IPS-11a (cell line): Measurements from ENCODE around the gene PLIN3.
"Not testable (repeated sequence)": the region's sequence is repeated elsewhere in the genome, so short reads cannot be mapped to it uniquely, and the experiment has no call there.

Experiments used
- H3K4me3 ChIP-seq: one replicate; pipeline ENCODE4 v1.5.1; 2013; ENCODE audit warnings: low read depth, low read length, control low read depth

PLIN3 gene

DNA sequence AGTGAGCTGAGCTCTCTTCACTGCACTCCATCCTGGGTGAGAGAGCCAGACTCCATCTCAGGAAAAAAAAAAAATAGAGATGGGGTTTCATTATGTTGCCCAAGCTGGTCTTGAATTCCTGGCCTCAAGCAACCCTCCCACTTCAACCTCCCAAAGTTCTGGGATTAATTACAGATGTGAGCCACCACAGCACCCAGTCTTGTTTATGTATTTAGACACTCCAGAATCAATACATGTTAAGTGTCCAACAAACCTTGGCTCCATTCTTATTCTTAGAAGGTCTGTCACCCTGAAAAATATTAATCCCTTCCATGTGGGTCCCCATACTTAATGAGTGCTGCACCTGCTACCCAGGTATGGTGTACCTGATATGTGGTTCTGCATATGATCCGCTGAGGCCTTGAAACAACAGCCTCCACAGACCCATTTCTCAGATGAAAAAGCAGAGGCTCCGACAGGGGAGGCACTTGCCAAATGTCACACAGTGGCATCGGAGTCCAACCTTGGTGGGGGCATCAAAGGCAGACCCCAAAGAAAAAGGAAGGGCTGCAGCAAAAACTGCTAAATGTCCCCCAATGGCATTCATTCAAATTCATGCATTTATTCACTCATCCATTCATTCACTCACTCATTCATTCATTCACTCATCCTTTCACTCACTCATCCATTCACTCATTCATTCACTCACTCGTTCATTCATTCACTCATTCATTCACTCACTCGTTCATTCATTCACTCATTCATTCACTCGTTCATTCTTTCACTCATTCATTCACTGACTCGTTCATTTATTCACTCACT lies 52.6 kb downstream of the PLIN3 start:
- H3K4me3 ChIP-seq, result no peak overlapping the region

DNA sequence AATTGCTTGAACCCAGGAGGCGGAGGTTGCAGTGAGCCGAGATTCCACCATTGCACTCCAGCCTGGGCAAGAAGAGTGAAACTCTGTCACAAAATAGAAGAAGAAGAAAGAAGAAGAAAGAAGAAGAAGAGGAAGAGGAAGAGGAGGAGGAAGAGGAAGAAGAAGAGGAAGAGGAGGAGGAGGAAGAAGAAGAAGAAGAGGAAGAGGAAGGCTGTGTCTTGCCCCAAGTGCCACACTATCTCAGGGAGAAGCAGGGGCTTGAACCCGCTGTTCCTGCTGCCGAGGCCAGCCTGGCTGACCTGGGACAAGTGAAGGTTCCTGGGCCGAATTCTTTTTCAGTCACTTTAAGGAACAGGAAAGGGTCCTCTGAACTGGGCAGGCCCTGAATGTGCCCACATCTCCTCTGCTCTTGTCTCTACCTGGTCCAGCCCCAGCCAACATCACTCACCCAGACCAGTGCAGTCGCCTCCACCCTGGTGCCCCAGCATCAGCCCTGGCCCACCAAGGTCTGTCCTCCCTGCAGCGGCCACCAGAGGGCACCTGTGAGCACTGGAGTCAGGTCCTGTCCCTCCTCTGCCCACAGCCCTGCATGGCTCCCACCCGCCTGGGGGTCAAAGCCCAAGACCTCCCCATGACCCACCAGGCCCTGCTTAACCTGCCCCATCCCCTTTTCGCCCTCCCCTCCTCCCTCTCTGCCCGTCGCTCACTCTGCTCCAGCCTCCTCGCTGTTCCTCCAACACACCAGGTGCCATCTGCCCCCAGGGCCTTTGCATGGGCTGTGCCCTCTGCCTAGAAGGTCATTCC lies 55.9 kb downstream of the PLIN3 start:
- no peak overlapping the region for H3K4me3 ChIP-seq

DNA sequence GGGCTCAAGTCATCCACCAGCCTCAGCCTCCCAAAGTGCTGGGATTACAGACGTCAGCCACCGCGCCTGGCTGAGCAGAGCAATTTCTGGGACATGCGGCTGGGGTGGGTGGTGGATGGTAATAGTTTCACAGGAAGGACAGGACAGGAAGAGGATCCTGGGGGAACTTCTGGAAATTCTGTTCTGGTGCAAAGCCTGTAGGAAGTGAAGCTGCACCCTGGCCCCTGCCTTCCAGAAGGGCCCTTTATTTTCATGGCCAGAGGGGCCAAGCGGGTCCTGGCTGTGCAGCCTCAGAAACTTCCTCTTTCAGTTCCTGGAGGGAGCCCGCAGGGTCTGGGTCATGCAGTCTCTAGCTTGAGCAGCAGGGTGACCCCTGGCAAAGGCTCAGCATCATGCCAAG lies 60.3 kb downstream of the PLIN3 start:
- H3K4me3 ChIP-seq, result no peak overlapping the region

DNA sequence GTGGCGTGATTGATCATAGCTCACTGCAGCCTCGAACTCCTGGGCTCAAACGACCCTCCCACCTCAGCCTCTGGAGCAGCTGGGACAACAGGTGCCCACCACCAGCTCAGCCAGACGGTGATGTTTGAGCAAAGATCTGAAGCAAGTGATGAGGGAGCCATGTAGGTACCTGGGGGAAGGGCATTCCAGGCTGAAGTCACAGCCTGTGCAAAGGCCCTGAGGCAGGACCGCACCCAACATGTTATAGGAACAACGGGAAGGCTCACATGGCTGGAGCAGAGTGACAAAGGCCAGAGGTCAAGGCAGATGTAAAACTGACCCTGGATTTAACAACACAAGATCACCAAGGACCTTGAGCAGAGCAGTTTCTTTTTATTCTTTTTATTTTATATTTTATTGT lies 61.1 kb downstream of the PLIN3 start:
- H3K4me3 ChIP-seq, result no peak overlapping the region

DNA sequence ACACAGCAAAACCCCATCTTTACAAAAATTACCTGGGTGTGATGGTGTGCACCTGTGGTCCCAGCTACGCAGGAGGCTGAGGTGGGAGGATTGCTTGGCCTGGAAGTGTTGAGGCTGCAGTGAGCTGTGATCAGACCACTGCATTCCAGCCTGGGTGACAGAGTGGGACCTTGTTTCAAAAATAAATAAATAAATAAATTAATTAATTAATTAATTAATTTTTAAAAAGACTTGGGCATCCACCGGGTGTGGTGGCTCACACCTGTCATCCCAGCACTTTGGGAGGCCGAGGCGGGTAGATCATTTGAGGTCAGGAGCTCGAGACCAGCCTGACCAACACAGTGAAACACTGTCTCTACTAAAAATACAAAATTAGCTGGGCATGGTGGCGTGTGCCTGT lies 62.3 kb downstream of the PLIN3 start:
- H3K4me3 ChIP-seq, result not testable (repeated sequence)

DNA sequence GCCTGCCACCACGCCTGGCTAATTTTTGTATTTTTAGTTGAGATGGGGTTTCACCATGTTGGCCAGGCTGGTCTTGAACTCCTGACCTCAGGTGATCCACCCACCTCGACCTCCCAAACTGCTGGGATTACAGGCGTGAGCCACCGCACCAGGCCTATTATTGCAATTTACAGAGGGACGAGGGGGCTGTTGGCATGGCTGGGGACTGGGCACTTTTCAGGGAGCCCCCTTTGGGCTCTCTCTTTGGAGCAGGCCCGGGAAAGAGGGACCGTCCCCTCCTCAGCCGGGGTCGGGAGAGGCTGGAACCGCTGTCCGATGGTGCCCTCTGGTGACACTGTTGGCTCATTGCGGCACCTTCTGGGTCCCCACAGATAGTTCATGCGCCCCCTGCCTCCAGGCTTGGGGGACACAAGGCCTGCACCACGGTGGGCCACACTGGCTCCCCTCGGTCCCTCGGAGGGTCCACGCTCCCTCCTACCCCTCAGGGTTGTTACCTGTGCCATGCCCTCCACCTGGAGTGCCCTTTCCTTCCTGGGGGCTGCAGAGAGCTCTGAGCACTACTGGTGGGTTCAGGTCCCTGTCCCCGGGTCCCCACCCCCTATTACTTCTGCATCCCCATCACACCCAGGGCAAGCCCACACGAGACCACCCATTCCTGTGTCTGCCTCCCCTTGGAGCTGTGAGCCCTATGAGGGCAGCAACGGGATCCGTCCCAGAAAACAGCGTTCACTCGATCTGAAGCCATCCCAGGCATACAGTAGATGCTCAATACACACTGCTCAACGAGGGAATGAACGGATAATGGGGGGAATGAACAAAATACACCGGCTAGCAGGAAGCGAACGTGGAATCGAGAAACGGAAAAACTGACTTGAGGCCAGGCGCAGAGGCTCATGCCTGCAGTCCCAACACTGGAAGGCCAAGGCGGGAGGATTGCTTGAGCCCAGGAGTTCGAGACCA lies 63.5 kb downstream of the PLIN3 start:
- no peak overlapping the region for H3K4me3 ChIP-seq

DNA sequence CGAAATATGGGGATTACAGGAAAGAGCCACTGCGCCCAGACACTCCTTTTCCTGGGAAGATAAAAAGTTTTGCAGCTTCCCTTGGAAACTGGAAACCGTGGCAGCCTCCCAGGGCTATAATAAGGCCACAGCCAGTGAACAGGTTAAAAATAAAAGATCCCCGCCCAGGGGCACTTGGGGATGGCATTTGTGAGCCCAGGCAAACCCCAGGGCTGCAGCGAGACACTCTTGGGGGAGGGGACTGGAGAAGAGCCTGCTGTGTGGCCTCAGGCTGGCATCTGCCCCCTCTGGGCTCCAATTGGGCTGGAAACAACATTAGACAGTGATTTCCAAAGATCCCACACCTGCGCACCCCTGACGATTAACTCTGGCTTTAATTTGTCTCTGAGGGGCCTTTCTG lies 64.8 kb downstream of the PLIN3 start:
- H3K4me3 ChIP-seq, result no peak overlapping the region

DNA sequence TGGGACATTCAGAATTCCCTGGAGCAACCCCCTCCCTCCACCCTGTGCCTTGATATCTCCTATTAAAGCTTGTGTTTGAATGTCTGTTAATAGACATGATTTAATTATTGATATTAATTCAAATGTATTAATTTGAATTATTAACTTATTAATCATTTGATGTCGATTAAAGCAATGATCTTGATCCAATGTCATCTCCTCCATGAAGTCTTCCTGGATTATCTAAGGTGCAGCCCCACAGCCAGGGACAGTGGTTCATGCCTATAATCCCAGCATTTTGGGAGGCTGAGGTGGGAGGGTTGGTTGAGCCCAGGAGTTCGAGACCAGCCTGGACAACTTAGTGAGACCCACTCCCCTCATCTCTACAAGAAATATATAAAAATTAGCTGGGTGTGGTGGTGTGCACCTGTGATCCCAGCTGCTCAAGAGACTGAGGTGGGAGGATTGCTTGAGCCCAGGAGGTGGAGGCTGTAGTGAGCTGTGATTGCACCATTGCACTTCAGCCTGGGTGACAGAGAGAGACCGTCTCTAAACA lies 66.3 kb downstream of the PLIN3 start:
- H3K4me3 ChIP-seq, result no peak overlapping the region

DNA sequence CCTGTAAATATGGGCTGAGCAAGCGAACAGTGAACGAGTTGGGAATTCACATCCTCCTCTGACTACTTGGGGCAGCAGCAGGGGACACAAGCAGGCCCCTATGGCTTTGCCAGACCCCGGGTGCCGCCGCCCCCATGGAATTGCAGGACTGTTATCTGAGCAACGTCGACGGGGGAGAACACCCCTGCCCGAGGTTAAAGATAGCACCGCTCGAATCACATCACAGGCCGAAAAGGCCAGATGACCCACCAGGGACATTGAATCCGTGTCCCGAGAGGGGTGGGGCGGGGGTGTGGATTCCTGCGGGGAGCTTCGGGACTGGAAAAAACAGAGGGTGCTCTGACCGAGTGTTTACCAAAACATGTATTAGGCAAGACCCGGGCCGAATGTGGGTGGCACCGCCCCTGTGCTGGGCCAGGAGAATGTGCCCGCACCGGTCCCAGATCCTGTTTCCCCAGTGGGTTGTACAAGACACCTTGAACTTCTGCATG lies 66.8 kb downstream of the PLIN3 start:
- no peak overlapping the region for H3K4me3 ChIP-seq

DNA sequence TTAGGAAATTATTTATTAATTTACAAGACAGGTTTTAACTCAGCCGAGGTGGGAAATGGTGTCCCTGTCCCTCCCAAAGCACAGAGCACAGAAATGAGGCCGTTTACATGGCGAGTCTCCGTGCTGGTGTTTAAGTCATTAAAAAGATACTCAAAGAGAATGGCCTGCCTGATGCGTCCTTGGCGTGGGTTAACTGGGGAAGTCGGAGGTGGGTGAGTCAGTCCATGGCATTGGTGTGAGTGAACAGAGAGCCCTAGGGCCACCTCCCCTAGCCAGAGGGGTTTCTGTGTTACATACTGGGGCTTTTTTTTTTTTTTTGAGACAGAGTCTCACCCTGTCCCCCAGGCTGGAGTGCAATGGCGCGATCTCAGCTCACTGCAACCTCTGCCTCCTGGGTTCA lies 72.1 kb downstream of the PLIN3 start:
- no peak overlapping the region for H3K4me3 ChIP-seq

DNA sequence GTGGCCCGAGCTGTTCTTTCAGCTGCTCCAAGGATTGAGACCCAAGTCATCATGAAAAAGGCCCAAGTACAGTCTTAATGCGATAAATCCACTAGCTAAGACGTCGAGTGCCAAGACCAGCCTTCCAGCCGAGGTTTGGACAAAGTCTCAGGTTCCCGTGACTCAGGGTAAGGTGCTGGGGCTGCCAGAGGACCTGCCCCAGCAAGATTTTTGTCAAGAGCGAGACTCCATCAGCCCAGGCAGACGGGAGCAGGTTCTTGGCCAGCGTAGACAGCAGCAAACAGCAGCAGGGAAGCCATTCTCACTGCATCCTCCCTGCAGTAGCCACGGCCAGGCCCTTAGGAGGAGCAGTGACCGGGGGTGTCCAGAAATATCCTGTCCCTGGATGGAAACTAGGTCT lies 72.5 kb downstream of the PLIN3 start:
- H3K4me3 ChIP-seq, result no peak overlapping the region

DNA sequence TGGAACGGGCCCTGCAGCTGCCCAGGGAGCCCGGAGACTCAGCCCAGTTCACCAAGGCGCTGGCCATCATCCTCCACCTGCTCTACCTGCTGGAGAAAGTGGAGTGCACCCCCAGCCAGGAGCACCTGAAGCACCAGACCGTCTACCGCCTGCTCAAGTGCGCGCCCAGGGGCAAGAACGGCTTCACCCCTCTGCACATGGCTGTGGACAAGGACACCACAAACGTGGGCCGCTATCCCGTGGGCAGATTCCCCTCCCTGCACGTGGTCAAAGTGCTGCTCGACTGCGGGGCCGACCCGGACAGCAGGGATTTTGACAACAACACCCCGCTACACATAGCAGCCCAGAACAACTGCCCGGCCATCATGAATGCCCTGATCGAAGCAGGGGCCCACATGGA lies 74.2 kb downstream of the PLIN3 start:
- H3K4me3 ChIP-seq, result not testable (repeated sequence)

DNA sequence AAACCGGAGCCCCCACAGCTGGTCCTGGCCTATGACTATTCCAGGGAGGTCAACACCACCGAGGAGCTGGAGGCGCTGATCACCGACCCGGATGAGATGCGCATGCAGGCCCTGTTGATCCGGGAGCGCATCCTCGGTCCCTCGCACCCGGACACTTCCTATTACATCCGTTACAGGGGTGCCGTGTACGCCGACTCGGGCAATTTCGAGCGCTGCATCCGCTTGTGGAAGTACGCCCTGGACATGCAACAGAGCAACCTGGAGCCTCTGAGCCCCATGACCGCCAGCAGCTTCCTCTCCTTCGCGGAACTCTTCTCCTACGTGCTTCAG lies 74.6 kb downstream of the PLIN3 start:
- not testable (repeated sequence) for H3K4me3 ChIP-seq

DNA sequence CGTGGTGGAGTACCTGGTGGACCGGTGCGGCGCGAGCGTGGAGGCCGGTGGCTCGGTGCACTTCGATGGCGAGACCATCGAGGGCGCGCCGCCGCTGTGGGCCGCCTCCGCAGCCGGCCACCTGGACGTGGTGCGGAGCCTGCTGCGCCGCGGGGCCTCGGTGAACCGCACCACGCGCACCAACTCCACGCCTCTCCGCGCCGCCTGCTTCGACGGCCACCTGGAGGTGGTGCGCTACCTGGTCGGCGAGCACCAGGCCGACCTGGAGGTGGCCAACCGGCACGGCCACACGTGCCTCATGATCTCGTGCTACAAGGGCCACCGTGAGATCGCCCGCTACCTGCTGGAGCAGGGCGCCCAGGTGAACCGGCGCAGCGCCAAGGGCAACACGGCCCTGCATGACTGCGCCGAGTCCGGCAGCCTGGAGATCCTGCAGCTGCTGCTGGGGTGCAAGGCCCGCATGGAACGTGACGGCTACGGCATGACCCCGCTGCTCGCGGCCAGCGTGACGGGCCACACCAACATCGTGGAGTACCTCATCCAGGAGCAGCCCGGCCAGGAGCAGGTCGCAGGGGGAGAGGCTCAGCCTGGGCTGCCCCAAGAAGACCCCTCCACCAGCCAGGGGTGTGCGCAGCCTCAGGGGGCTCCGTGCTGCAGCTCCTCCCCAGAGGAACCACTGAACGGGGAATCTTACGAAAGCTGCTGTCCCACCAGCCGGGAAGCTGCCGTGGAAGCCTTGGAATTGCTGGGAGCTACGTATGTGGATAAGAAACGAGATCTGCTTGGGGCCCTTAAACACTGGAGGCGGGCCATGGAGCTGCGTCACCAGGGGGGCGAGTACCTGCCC lies 75.2 kb downstream of the PLIN3 start:
- H3K4me3 ChIP-seq, result peak overlapping the region; percentile 95

DNA sequence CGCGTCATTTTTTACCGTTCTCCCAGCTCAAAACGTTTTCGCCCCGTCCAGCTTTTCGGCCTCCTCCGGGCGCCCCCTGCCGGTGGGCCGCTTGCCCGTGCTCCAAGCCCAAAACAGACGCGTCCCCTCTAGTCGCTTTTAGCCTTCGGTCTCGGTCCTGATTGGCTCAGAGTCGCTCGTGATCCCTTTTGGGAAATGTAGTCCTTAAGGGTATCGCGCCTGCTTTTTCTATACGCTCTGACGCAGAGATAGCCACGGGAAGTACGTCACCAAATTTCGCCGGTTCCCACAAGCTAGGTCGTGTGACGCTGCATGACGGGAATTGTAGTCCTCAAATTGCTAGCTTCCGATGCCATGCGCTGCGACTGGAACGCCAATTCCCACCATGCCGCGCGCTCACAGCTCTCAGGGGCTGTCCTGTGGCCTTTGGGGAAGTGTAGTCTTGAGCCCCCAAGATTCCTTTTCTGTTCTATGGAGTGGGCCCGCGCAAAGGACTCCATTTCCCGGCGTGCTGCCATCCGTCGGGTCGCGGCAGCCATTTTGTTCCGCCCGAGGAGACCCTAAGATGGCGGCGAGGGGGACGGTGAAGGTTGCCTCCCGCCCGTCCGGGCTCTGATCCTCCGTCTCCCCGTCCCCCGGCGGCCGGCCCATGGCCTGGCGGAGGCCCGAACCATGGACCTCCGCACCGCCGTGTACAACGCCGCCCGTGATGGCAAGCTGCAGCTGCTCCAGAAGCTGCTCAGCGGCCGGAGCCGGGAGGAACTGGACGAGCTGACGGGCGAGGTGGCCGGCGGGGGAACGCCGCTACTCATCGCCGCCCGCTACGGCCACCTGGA lies 76.1 kb downstream of the PLIN3 start, which contains the start of gene FEM1A:
Gene FEM1A, plus strand, starts transcription at position 552 of the 836 bp plus-strand sequence. Its CDS starts 121 bp downstream, at position 673.
- peak within 1 kb of the TSS; percentile 95 for H3K4me3 ChIP-seq
